ENCODE results near the gene ALAS1.

The ALAS1 gene

GRCh38 chr3:52238193-52238760 lies 40.3 kb downstream of the ALAS1 start:
- DNase-seq = no peak

- peak; percentile 81 for DNase-seq
Measured at GRCh38 chr3:52238761-52239701, 41.1 kb downstream of the ALAS1 start, which contains the start of gene TWF2. TWF2 (minus strand) TSS chr3:52239158; CDS start chr3:52239016, 142 bp downstream.

- DNase-seq = peak; percentile 83
Measured at GRCh38 chr3:52240059-52240885, 42.3 kb downstream of the ALAS1 start.

GRCh38 chr3:52240886-52241370 lies 43.0 kb downstream of the ALAS1 start:
- no peak for DNase-seq

GRCh38 chr3:52242039-52242438 lies 44.1 kb downstream of the ALAS1 start:
- no peak for DNase-seq

- DNase-seq = peak; percentile 30
Measured at GRCh38 chr3:52243791-52244628, 46.0 kb downstream of the ALAS1 start.

- peak; percentile 68 for DNase-seq
Measured at GRCh38 chr3:52245322-52246263, 47.6 kb downstream of the ALAS1 start, which contains the start of gene PPM1M. PPM1M (plus strand) TSS chr3:52245759; CDS start chr3:52245825, 66 bp downstream.

DNA sequence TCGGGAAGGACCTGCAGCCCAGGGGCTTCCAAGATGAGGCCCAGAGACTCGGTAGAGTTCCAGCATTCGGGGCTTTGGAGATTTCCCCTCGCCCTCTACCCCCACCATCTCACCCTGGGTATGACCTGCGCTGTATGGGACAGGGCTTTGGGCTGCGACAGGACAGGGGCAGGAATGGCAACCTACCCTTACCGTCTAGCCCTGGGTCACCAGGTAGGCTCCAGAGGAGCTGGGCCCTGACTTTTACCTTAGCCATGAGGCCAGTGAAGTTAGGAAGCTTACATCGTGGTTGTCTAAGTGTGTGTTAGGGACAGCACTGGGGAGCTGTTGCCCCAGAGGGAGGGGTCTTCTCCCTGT lies 48.3 kb downstream of the ALAS1 start:
- DNase-seq = no peak

- no peak for DNase-seq
Measured at GRCh38 chr3:52246728-52247408, 48.9 kb downstream of the ALAS1 start.

DNA sequence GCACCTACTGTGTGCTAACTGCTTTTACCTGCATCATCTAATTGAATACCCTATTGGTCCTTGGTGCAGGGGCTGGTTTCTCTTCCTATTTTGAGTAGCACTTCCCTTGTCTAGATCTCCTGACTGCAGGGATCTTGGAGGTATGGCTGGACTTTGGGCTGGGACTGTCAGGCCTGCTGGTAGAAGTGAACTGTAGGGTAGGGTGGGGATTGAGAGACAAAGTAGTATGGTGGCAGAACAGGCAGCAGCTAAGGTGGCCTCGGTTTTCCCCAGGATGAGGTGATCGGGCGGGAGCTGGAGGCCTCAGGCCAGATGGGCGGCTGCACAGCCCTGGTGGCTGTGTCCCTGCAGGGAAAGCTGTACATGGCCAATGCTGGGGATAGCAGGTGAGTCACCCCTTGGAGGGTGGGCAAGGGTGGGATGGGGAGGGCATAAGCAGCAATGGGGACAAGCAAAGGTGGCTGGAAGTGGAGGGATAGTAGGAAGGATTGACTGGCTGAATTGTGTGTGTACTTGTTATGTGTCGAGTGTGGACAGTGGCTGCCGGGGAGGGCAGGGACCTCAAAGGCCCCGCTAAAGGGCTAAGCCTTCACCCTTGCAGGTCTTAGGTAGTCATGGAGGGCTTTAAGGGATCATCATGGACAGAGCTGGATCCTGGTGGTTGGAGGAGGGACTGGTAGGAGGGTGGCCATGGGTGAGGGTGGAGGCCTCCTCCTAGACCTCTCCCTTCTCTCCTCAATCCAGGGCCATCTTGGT lies 49.6 kb downstream of the ALAS1 start:
- DNase-seq = no peak

DNA sequence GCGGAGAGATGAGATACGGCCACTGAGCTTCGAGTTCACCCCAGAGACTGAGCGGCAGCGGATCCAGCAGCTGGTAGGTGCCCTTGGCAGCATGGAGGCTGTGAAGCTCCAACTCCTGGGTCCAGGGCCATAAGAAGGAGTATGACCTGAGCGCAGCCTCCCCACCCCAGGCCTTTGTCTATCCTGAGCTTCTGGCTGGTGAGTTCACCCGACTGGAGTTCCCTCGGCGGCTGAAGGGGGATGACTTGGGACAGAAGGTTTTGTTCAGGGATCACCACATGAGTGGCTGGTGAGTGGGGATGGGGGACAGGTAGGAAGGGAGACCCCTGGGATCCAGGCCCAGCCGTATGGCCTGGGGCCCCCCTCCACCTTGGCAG lies 50.2 kb downstream of the ALAS1 start:
- no peak for DNase-seq

DNA sequence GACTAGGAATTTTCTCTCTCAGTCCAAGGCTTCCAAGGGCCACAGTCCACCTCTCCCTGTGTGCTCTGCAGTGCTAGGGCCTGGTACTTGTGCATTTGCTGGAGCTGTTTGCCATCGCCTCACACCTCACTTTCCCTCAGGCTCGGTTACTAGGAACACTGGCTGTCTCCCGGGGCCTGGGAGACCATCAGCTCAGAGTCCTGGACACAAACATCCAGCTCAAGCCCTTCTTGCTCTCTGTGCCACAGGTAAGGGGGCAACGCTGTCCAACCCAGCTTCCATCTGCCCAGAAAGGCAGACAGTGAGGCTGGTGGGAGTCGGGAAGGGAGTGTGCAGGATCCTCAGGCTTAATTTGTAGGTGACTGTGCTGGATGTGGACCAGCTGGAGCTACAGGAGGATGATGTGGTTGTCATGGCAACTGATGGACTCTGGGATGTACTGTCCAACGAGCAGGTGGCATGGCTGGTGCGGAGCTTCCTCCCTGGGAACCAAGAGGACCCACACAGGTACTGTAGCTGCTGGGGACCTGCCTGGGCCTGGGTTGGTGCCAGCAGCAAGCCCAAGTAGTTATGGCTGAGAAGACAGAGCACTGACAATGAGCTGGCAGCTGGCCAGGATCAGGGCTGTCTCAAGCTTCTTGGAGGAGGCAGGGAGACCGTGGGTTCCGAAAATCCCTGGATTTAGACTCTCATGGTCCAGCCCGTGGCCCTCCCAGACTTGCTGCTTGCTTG lies 51.0 kb downstream of the ALAS1 start:
- peak; percentile 19 for DNase-seq

GRCh38 chr3:52249683-52250082 lies 51.7 kb downstream of the ALAS1 start:
- DNase-seq = no peak

GRCh38 chr3:52250122-52250521 lies 52.2 kb downstream of the ALAS1 start:
- DNase-seq = no peak

DNA sequence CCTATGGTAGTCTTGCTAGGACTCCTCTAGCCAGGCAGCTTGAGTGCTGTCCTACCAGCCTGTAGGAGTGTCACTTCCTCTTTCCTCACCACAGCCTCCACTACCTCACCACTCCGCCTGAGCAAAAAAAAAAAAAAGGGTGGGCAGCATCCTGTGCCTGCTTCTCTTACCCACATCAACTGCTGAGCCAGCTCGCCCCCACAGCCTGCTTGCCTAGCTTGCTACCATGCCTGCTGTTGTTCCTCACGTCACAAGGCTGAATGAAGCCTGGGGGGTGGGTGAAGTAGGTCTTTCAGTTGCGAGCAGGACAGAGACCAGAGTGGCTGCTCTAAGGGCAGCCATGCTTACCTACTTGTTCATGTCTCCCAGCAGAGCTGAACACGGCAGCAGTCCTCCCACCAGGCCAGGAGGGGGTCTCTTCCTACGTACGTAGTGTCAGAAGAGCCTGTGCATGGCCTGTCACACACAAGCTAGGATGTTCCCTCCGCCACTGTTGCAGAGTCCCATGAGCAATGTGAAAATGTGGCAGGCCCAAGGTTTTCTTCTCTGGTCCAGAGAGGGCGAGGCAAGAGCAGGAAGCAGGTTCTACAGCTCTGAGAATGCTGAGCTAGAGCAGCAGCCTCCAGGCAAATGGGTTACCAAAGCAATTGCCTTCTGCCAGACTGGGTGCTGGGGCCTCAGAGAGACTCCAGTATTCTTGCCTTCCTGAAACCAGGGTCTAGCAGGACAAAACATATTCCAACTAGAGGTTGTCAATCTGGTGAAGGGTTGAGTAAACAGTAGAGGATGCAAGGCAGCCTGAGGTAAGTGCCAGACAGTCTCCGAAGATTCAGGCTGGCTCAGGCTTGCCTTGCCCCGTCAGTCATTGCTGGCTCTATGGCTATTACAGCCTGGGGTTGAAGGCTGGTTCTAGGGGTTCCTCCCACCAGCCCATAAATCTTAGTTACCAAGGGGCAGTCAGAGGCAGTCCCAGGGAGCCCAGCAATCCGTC lies 55.6 kb downstream of the ALAS1 start:
- DNase-seq = no peak

- no peak for DNase-seq
Measured at GRCh38 chr3:52254608-52255007, 56.6 kb downstream of the ALAS1 start.

DNA sequence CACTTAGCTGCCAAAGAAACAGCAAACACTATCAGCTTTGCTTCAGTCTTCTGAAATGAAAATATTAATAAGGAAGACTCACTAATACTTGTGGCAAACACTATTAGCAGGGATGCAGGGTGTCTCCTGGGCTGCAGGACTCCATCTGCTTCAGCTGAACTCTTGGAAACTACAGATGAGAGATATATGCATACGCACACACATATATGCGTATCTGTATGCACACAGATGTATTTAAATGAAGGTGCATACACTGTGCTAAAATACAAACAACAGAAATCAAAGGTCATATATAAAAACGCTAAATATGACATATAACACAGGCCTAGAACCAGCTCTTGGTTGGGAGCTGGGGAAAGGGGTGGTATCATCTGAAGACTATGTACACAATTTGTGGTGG lies 58.2 kb downstream of the ALAS1 start:
- DNase-seq = no peak

- no peak for DNase-seq
Measured at GRCh38 chr3:52256622-52257021, 58.7 kb downstream of the ALAS1 start.
